ENCODE data around the gene ST7L.

- TF ChIP-seq CTCF (IDR thresholded peaks at IDR 0.05) (no peak), RFX5 (IDR thresholded peaks at IDR 0.05) (no peak), HOXB13 (CRISPR knock-in tag; IDR thresholded peaks at IDR 0.05; ENCODE audit: low read depth) (no peak), RCOR1 (IDR thresholded peaks at IDR 0.05; ENCODE audit: low read depth, low read length) (no peak), JUNB (IDR thresholded peaks at IDR 0.05) (no peak), ELK1 (IDR thresholded peaks at IDR 0.05; ENCODE audit: low read depth, low read length) (no peak), ZFP36 (IDR thresholded peaks at IDR 0.05; ENCODE audit: borderline replicate concordance, partially characterized antibody) (no peak), MAX (IDR thresholded peaks at IDR 0.05) (no peak), CHD2 (IDR thresholded peaks at IDR 0.05; ENCODE audit: low read length, partially characterized antibody) (no peak), MAFK (IDR thresholded peaks at IDR 0.05; ENCODE audit: partially characterized antibody) (no peak), EHMT2 (IDR thresholded peaks at IDR 0.05; ENCODE audit: low read depth) (no peak), EP300 (IDR thresholded peaks at IDR 0.05) (no peak), REST (IDR thresholded peaks at IDR 0.05) (no peak), USF2 (IDR thresholded peaks at IDR 0.05) (no peak)
Observed at GRCh38 chr1:112558634-112559033, 60.3 kb downstream of the ST7L start.
